Mesodermal cell (in vitro differentiated cells): ENCODE data around the gene FAAP100.

Experiments used
- H3K27ac ChIP-seq: 2 replicates; pipeline ENCODE4 v1.7.0; 2013; ENCODE audit warnings: mild to moderate bottlenecking, low read depth, low read length, moderate library complexity; ENCODE audit not compliant: severe bottlenecking
- H3K36me3 ChIP-seq: 2 replicates; pipeline ENCODE4 v1.7.1; 2013; ENCODE audit warnings: mild to moderate bottlenecking, low read length, moderate library complexity; ENCODE audit not compliant: control insufficient read depth, insufficient read depth
- H3K4me1 ChIP-seq: one replicate; pipeline ENCODE4 v1.7.1; 2013; ENCODE audit warnings: mild to moderate bottlenecking, low read length; ENCODE audit not compliant: insufficient read depth, control insufficient read depth, poor library complexity, severe bottlenecking
- H3K4me3 ChIP-seq: 2 replicates; pipeline ENCODE4 v1.7.0; 2013; ENCODE audit warnings: low read length, control low read depth, mild to moderate bottlenecking; ENCODE audit not compliant: insufficient read depth, poor library complexity, severe bottlenecking; ENCODE audit errors: extremely low read depth
- H3K9me3 ChIP-seq: 2 replicates; pipeline ENCODE4 v1.7.1; 2013; ENCODE audit warnings: mild to moderate bottlenecking, low read length, moderate library complexity; ENCODE audit not compliant: control insufficient read depth
- WGBS, 2 experiments: methylation state at CpG; one replicate each; pipeline ENCODE4 v1.1.5; 2013; ENCODE audit warnings: missing lambda C conversion rate in 2 of 2; ENCODE audit not compliant: insufficient coverage in 2 of 2; 5-methylcytosine and 5-hydroxymethylcytosine counted together

The FAAP100 gene

GRCh38 chr17:81492202-81492601 lies 60.0 kb downstream of the FAAP100 start:
- Histone ChIP-seq H3K36me3 (no peaks in the 10 kb centered on the region), H3K4me3 (no peak overlapping the region), H3K27ac (no peak overlapping the region), H3K4me1 (peaks cover 22% of the 10 kb centered on the region), H3K9me3 (no peaks in the 10 kb centered on the region)
- 56 to 64% methylated on average over 14 to 17 of the region's 18 CpGs for WGBS, 2 experiments

- WGBS, 2 experiments: 53 to 54% methylated on average over 4 of the region's 5 CpGs
- Histone ChIP-seq H3K4me3 (no peak overlapping the region), H3K27ac (no peak overlapping the region)
Measured at GRCh38 chr17:81491761-81492160, 60.4 kb downstream of the FAAP100 start.

GRCh38 chr17:81491181-81491581 lies 61.0 kb downstream of the FAAP100 start:
- peaks cover 22% of the 10 kb centered on the region for H3K4me1 ChIP-seq
- WGBS, 2 experiments: 83 to 87% methylated on average over 2 to 5 of the region's 5 CpGs
- H3K4me3 ChIP-seq: no peak overlapping the region
- H3K9me3 ChIP-seq: no peaks in the 10 kb centered on the region
- no peak overlapping the region for H3K27ac ChIP-seq
- H3K36me3 ChIP-seq: no peaks in the 10 kb centered on the region

More at GRCh38 chr17:81491761-81492160, 60.4 kb downstream of the FAAP100 start:
- H3K36me3 ChIP-seq: no peaks in the 10 kb centered on the region
- peaks cover 22% of the 10 kb centered on the region for H3K4me1 ChIP-seq
- no peaks in the 10 kb centered on the region for H3K9me3 ChIP-seq

- 43 to 55% methylated on average over 9 to 10 of the region's 14 CpGs for WGBS, 2 experiments
- Histone ChIP-seq H3K4me1 (peaks cover 22% of the 10 kb centered on the region), H3K4me3 (no peak overlapping the region), H3K36me3 (no peaks in the 10 kb centered on the region), H3K27ac (no peak overlapping the region), H3K9me3 (no peaks in the 10 kb centered on the region)
Measured at GRCh38 chr17:81489998-81490992, 61.9 kb downstream of the FAAP100 start.
